ENCODE results near the gene STYK1. TPM values are rescaled to one million over a fixed set of nuclear protein-coding genes. Genes with fewer than 3 reads are reported as not detected.

Gene STYK1
- total and polyA plus RNA-seq, 4 donors, result 0.03 to 1.3 (median 0.08) TPM; not detected in 1

GRCh38 chr12:10595881-10596280 lies 78.0 kb downstream of the STYK1 start (continued):
- TF ChIP-seq REST (IDR thresholded peaks at IDR 0.05), result no peak
- TF ChIP-seq NR2F2 (IDR thresholded peaks at IDR 0.05), result no peak
- no peak for TF ChIP-seq FOXA1 (IDR thresholded peaks at IDR 0.05)
- TF ChIP-seq HNF4A (conservative IDR thresholded peaks at IDR 0.05), result no peak
- TF ChIP-seq EGR1 (IDR thresholded peaks at IDR 0.05; ENCODE audit: low read depth in 2 of 2), result no peak

GRCh38 chr12:10590966-10591365 lies 82.9 kb downstream of the STYK1 start:
- WGBS, result 97% methylated on average over 3 of the region's 3 CpGs
- Histone ChIP-seq H3K27ac (ENCODE audit: low read depth in 1 of 2, low read length in 2 of 2) (no peak overlapping the region), H3K36me3 (ENCODE audit: control insufficient read depth in 4 of 4, insufficient read depth in 3 of 4, low read depth in 1 of 4, low read length in 3 of 4) (no peaks in the 10 kb centered on the region), H3K4me1 (ENCODE audit: control insufficient read depth in 4 of 4, insufficient read depth in 4 of 4, low read length in 3 of 4) (no peaks in the 10 kb centered on the region), H3K4me3 (ENCODE audit: low read depth in 1 of 3, low read length in 3 of 3) (no peak overlapping the region), H3K9ac (ENCODE audit: low read depth in 1 of 2, low read length in 2 of 2) (no peak overlapping the region), H3K9me3 (ENCODE audit: control insufficient read depth in 4 of 4, low read length in 3 of 4) (no peaks in the 10 kb centered on the region), H3K27me3 (ENCODE audit: control insufficient read depth in 4 of 4, insufficient read depth in 4 of 4, low read length in 3 of 4) (no peaks in the 10 kb centered on the region)
- no peak for DNase-seq (ENCODE audit: low spot score)
- TF ChIP-seq YY1 (IDR thresholded peaks at IDR 0.05), result no peak
- no peak for TF ChIP-seq JUND (IDR thresholded peaks at IDR 0.05)
- no peak for TF ChIP-seq TAF1 (conservative IDR thresholded peaks at IDR 0.05)
- TF ChIP-seq RXRA (IDR thresholded peaks at IDR 0.05), result no peak
- no peak for TF ChIP-seq MAX (IDR thresholded peaks at IDR 0.05)
- no peak for TF ChIP-seq RAD21 (IDR thresholded peaks at IDR 0.05)
- TF ChIP-seq SP1 (IDR thresholded peaks at IDR 0.05), result no peak
- no peak for TF ChIP-seq NR2F2 (IDR thresholded peaks at IDR 0.05)

- 93% methylated on average over 1 of the region's 1 CpG for WGBS
Measured at GRCh38 chr12:10584415-10584814, 89.4 kb downstream of the STYK1 start.

More at GRCh38 chr12:10584415-10584814, 89.4 kb downstream of the STYK1 start:
- Histone ChIP-seq H3K4me1 (ENCODE audit: control insufficient read depth in 4 of 4, insufficient read depth in 4 of 4, low read length in 3 of 4) (no peaks in the 10 kb centered on the region), H3K36me3 (ENCODE audit: control insufficient read depth in 4 of 4, insufficient read depth in 3 of 4, low read depth in 1 of 4, low read length in 3 of 4) (peaks cover 0 to 6% (median 2%) of the 10 kb centered on the region in 4 donors), H3K27me3 (ENCODE audit: control insufficient read depth in 4 of 4, insufficient read depth in 4 of 4, low read length in 3 of 4) (no peaks in the 10 kb centered on the region), H3K9ac (ENCODE audit: low read depth in 1 of 2, low read length in 2 of 2) (no peak overlapping the region), H3K9me3 (ENCODE audit: control insufficient read depth in 4 of 4, low read length in 3 of 4) (no peaks in the 10 kb centered on the region), H3K4me3 (ENCODE audit: low read depth in 1 of 3, low read length in 3 of 3) (no peak overlapping the region), H3K27ac (ENCODE audit: low read depth in 1 of 2, low read length in 2 of 2) (no peak overlapping the region)
- no peak for DNase-seq (ENCODE audit: low spot score)
- TF ChIP-seq ZBTB33 (IDR thresholded peaks at IDR 0.05), result no peak
- TF ChIP-seq NR2F2 (IDR thresholded peaks at IDR 0.05), result no peak
- no peak for TF ChIP-seq FOXA2 (IDR thresholded peaks at IDR 0.05)
- no peak for TF ChIP-seq MAX (IDR thresholded peaks at IDR 0.05)
- no peak for TF ChIP-seq EGR1 (IDR thresholded peaks at IDR 0.05; ENCODE audit: low read depth in 2 of 2)
- no peak for TF ChIP-seq HNF4G (IDR thresholded peaks at IDR 0.05)
- TF ChIP-seq REST (IDR thresholded peaks at IDR 0.05), result no peak
- no peak for TF ChIP-seq RXRA (IDR thresholded peaks at IDR 0.05)
- TF ChIP-seq CTCF (IDR thresholded peaks at IDR 0.05; ENCODE audit: low read depth, low read length, missing input control), result no peak
- no peak for TF ChIP-seq ATF3 (IDR thresholded peaks at IDR 0.05)
- TF ChIP-seq FOXA1 (IDR thresholded peaks at IDR 0.05), result no peak
- no peak for TF ChIP-seq GABPA (IDR thresholded peaks at IDR 0.05 in 1 of 2, conservative IDR thresholded peaks at IDR 0.05 in 1 of 2)
- no peak for TF ChIP-seq JUND (IDR thresholded peaks at IDR 0.05)
- no peak for TF ChIP-seq YY1 (IDR thresholded peaks at IDR 0.05)
- TF ChIP-seq SP1 (IDR thresholded peaks at IDR 0.05), result no peak
- TF ChIP-seq TAF1 (conservative IDR thresholded peaks at IDR 0.05), result no peak
- TF ChIP-seq HNF4A (conservative IDR thresholded peaks at IDR 0.05), result no peak
- no peak for TF ChIP-seq RAD21 (IDR thresholded peaks at IDR 0.05)

Measured in liver (tissue), 9 donors.